NCI-H524 (cell line): ENCODE results near the gene TSPAN18.
"Not testable (repeated sequence)": the region's sequence is repeated elsewhere in the genome, so short reads cannot be mapped to it uniquely, and the experiment has no call there.

Source experiments
- DNase-seq, 2 experiments: peaks; one replicate each; lab custom pipeline; 2025; lab: John Stamatoyannopoulos, UW

The TSPAN18 gene

GRCh38 chr11:44868455-44869421 is 142.0 kb downstream of the TSPAN18 start:
- DNase-seq, result peak; percentile 73 to 89

- DNase-seq, result peak in 1 of 2 experiments; percentile 29
These were observed 143.4 kb downstream of the TSPAN18 start for GRCh38 chr11:44870181-44870580.

GRCh38 chr11:44870615-44871176 is 143.9 kb downstream of the TSPAN18 start:
- no peak for DNase-seq

GRCh38 chr11:44871682-44872081 is 144.9 kb downstream of the TSPAN18 start:
- DNase-seq, result not testable (repeated sequence)

GRCh38 chr11:44872556-44872955 is 145.8 kb downstream of the TSPAN18 start:
- no peak for DNase-seq

- DNase-seq, result peak; percentile 55 to 78
These were observed 146.8 kb downstream of the TSPAN18 start for GRCh38 chr11:44873537-44873936.

- DNase-seq, result no peak
These were observed 147.5 kb downstream of the TSPAN18 start for GRCh38 chr11:44874284-44874683.

GRCh38 chr11:44875037-44875436 is 148.3 kb downstream of the TSPAN18 start:
- DNase-seq, result no peak

- DNase-seq, result no peak
These were observed 149.5 kb downstream of the TSPAN18 start for GRCh38 chr11:44876194-44876723.

GRCh38 chr11:44876906-44877305 is 150.1 kb downstream of the TSPAN18 start:
- DNase-seq, result no peak

- no peak for DNase-seq
These were observed 151.1 kb downstream of the TSPAN18 start for GRCh38 chr11:44877571-44878497.

- no peak for DNase-seq
These were observed 151.9 kb downstream of the TSPAN18 start for GRCh38 chr11:44878711-44879110.

- no peak for DNase-seq
These were observed 152.7 kb downstream of the TSPAN18 start for GRCh38 chr11:44879432-44879831.

GRCh38 chr11:44880511-44880910 is 153.7 kb downstream of the TSPAN18 start:
- DNase-seq, result peak; percentile 64 to 77

- no peak for DNase-seq
These were observed 154.2 kb downstream of the TSPAN18 start for GRCh38 chr11:44880953-44881352.

- DNase-seq, result no peak
These were observed 156.5 kb downstream of the TSPAN18 start for GRCh38 chr11:44883277-44883676.

GRCh38 chr11:44884056-44884455 is 157.3 kb downstream of the TSPAN18 start:
- DNase-seq, result no peak

- DNase-seq, result no peak
These were observed 158.5 kb downstream of the TSPAN18 start for GRCh38 chr11:44885065-44885810.

- no peak for DNase-seq
These were observed 159.4 kb downstream of the TSPAN18 start for GRCh38 chr11:44885919-44886789.

- DNase-seq, result no peak
These were observed 160.0 kb downstream of the TSPAN18 start for GRCh38 chr11:44886790-44887140.
